Activated CD8-positive, alpha-beta memory T cell treated with anti-CD3 and anti-CD28 coated beads, Interleukin-2, amount 10 ng/mL, durations not matched to agents 7 days and 5 days (primary cell): ENCODE data around the gene CBFB. TPM values are rescaled to one million over a fixed set of nuclear protein-coding genes. Genes with fewer than 3 reads are reported as not detected.

ENCODE experiments used
- total RNA-seq, 2 experiments: library from RNA; stranded (reverse); gene quantifications; one replicate each; pipeline ENCODE4 v1.2.3, GENCODE V29; 2021

The CBFB gene
- total RNA-seq, 2 experiments from 2014 or later, result 180 to 196 TPM

Other genes starting within 250 kb of the CBFB start
- gene TERB1, start 227.6 kb upstream of the CBFB start, total RNA-seq, result under 1 TPM in 1 of 2 experiments, not detected in 1; 0.47 TPM
- gene NAE1, start 198.2 kb upstream of the CBFB start, total RNA-seq, result 10 to 100 TPM; 81.1 to 88.5 TPM
- not detected for gene CA7, start 184.7 kb upstream of the CBFB start, total RNA-seq
- 10 to 100 TPM; 29.2 to 33.3 TPM for gene PDP2, start 148.6 kb upstream of the CBFB start, total RNA-seq
- not detected for gene CDH16, start 110.3 kb upstream of the CBFB start, total RNA-seq
- 1 to 10 TPM in 1 of 2 experiments, under 1 TPM in 1; 0.55 to 2.5 TPM for gene RRAD, start 103.6 kb upstream of the CBFB start, total RNA-seq
- 100 to 1,000 TPM; 124 to 131 TPM for gene CIAO2B, start 94.7 kb upstream of the CBFB start, total RNA-seq
- gene CES2, start 93.6 kb upstream of the CBFB start, total RNA-seq, result 10 to 100 TPM; 34.1 to 35.5 TPM
- 1 to 10 TPM; 2.3 to 4.5 TPM for gene CES3, start 67.9 kb upstream of the CBFB start, total RNA-seq
- 10 to 100 TPM in 1 of 2 experiments, 1 to 10 TPM in 1; 8.1 to 11.7 TPM for gene CES4A, start 40.6 kb upstream of the CBFB start, total RNA-seq
- gene PHAF1, start 80.8 kb downstream of the CBFB start, total RNA-seq, result 10 to 100 TPM; 14.2 to 15.2 TPM
- 1 to 10 TPM; 5.6 to 7.9 TPM for gene B3GNT9, start 121.8 kb downstream of the CBFB start, total RNA-seq
- 10 to 100 TPM; 36.4 to 52.6 TPM for gene TRADD, start 130.8 kb downstream of the CBFB start, total RNA-seq
- gene FBXL8, start 130.8 kb downstream of the CBFB start, total RNA-seq, result 10 to 100 TPM; 15.7 to 24.5 TPM
- gene HSF4, start 135.6 kb downstream of the CBFB start, total RNA-seq, result 10 to 100 TPM; 15.0 to 43.7 TPM
- 10 to 100 TPM in 1 of 2 experiments, 1 to 10 TPM in 1; 3.3 to 10.3 TPM for gene NOL3, start 141.4 kb downstream of the CBFB start, total RNA-seq
- gene MATCAP1, start 154.8 kb downstream of the CBFB start, total RNA-seq, result 10 to 100 TPM; 38.6 to 56.0 TPM
- gene EXOC3L1, start 161.0 kb downstream of the CBFB start, total RNA-seq, result not detected
- gene E2F4, start 163.0 kb downstream of the CBFB start, total RNA-seq, result 100 to 1,000 TPM; 147 to 148 TPM
- 1 to 10 TPM; 6.2 to 9.8 TPM for gene ELMO3, start 170.0 kb downstream of the CBFB start, total RNA-seq
- 10 to 100 TPM; 32.3 to 39.7 TPM for gene TMEM208, start 198.0 kb downstream of the CBFB start, total RNA-seq
- gene FHOD1, start 218.3 kb downstream of the CBFB start, total RNA-seq, result 100 to 1,000 TPM; 101 to 111 TPM
- gene SLC9A5, start 219.8 kb downstream of the CBFB start, total RNA-seq, result 1 to 10 TPM; 5.4 to 6.2 TPM